ENCODE data around the gene ARHGEF10L.

The ARHGEF10L gene

DNA sequence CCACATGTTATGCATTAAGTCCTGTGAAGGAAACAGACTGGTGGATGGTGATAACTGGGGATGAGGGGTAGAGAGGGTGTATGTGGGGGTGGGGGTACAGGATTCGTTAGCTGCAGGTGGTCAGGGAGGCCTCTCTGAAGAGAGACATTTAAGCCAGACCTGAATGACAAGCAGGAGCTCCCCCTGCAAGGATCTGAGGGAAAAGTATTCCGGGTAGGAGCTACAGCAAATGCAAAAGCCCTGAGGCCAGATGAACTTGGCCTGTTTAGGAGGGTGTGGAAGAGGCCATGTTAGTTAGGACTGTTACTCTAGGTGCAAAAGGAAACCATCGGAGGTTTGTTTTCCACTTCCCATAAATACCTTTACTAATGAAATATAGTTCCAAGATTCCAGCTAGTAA, 9.9 kb downstream of the ARHGEF10L start:
- H3K27me3 ChIP-seq (replicated peaks) = no peaks in the 10 kb centered on the region
- H3K4me3 ChIP-seq (ENCODE audit: low read depth, low read length) = no peak overlapping the region
- H3K27ac ChIP-seq = no peak overlapping the region
- TF ChIP-seq, protein P1, sequence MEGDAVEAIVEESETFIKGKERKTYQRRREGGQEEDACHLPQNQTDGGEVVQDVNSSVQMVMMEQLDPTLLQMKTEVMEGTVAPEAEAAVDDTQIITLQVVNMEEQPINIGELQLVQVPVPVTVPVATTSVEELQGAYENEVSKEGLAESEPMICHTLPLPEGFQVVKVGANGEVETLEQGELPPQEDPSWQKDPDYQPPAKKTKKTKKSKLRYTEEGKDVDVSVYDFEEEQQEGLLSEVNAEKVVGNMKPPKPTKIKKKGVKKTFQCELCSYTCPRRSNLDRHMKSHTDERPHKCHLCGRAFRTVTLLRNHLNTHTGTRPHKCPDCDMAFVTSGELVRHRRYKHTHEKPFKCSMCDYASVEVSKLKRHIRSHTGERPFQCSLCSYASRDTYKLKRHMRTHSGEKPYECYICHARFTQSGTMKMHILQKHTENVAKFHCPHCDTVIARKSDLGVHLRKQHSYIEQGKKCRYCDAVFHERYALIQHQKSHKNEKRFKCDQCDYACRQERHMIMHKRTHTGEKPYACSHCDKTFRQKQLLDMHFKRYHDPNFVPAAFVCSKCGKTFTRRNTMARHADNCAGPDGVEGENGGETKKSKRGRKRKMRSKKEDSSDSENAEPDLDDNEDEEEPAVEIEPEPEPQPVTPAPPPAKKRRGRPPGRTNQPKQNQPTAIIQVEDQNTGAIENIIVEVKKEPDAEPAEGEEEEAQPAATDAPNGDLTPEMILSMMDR (IDR thresholded peaks at IDR 0.05; ENCODE audit: low read depth, low read length, missing control alignments) = no peak
- no peak for DNase-seq
- in situ Hi-C loops (cut with HindIII; ENCODE audit: low pct_ligation_motif_present, low sequenced_read_pairs) = no loop called here
- H3K36me3 ChIP-seq (replicated peaks) = no peaks in the 10 kb centered on the region

DNA sequence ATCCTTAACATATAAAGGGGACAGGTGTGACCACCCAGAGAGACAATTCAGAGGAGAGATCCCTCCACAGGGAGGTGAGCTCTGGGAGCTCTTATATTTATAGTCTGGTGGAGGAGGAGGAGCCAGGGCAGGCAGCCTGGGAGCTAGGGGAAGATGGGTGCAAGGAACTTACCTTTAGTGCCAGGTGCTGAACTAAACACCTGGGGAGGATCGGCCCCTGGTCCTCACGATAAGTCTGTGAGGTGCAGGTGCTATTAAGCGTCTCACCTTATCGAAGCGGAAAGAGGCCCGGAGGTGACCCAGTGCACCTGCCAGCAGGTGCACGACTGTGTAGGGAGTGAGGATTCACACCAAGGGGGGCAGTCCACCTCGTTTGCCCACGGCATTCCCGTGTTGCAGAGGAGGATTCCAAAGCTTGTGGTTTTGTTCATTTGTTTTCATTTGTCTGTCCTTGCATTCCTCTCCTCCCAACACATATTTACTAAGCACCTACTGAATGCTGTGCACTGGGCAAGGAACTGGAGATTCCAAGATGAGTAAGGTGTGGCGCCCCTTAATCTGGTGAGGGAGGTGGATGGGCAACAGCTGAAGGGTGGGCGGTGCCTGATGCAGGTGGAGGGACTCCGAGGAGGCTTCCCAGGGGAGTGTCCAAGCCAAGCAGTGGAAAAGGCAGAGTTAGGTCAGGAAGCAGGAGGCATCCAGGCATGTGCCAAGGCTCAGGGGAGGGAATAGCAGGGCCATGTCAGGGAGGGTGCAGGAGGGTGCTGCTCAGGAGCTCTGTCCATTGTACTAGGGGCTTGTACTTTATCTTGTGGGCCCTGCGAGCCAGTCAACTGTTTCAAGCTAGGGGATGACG, 11.5 kb downstream of the ARHGEF10L start:
- H3K27me3 ChIP-seq (replicated peaks) = no peaks in the 10 kb centered on the region
- H3K36me3 ChIP-seq (replicated peaks) = no peaks in the 10 kb centered on the region
- H3K27ac ChIP-seq = no peak overlapping the region
- TF ChIP-seq, protein P1 (IDR thresholded peaks at IDR 0.05; ENCODE audit: low read depth, low read length, missing control alignments) = no peak
- in situ Hi-C loops (cut with HindIII; ENCODE audit: low pct_ligation_motif_present, low sequenced_read_pairs) = no loop called here
- DNase-seq = no peak
- H3K4me3 ChIP-seq (ENCODE audit: low read depth, low read length) = no peak overlapping the region

DNA sequence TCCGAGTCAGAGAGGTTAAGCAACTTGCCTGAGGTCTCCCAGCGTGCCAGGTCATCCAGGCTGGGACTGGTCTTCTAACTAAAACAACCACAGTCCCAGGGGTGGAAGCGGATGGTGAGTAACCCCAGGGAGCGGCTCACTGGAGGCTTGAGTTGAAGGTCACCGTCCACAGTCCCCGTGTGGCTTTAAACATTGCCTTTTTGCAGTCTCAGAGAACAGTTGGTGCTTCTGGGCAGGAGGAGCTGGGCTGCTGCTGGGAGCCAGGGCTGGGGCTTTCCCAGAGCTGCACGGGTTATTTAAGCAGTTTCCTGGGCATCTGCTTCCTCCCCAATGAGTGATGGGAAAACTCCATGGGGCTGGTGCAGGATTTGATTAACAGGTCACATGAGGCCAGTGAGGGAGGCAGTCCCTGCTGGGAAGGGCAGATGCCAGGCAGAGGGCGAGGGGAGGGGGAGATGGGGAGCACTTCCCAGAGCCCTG, 12.3 kb downstream of the ARHGEF10L start:
- no peak overlapping the region for H3K27ac ChIP-seq
- in situ Hi-C loops (cut with HindIII; ENCODE audit: low pct_ligation_motif_present, low sequenced_read_pairs) = no loop called here
- DNase-seq = no peak
- no peaks in the 10 kb centered on the region for H3K27me3 ChIP-seq (replicated peaks)
- H3K4me3 ChIP-seq (ENCODE audit: low read depth, low read length) = no peak overlapping the region
- H3K36me3 ChIP-seq (replicated peaks) = no peaks in the 10 kb centered on the region
- TF ChIP-seq, protein P1 (IDR thresholded peaks at IDR 0.05; ENCODE audit: low read depth, low read length, missing control alignments) = no peak

DNA sequence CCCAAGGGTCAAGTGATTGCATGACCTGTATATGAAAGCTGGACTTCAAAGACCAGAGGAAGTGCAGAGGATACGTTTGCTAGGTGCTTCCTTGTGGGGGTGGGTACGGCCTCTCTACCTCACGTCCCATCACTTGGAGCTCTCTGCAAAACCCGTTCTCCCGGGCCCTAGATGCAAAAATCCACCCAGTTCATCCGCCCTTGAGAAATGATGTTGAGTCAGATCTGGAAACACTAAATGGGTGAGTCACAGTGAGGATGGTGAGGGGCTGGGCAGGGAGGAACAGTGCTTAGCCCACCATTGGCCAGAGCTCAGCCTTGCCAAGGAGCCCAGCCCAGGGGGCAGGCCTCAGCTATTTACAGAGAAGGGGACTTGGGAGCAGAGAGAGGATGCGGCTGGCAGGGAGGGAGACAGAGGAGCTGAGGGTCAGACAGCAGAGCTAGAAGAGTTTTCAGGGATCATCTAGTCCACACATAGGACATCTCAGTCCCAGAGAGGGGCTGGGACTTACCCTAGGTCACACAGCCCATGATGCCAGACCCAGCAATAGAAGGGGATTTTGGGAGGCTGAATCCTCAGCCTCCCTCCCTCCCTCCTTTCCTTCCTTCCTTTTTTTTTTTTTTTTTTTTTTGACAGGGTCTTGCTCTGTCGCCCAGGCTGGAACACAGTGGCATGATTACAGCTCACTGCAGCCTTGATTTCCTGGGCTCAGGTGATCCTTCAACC, 14.6 kb downstream of the ARHGEF10L start:
- Histone ChIP-seq H3K4me3 (ENCODE audit: low read depth, low read length) (no peak overlapping the region), H3K27ac (no peak overlapping the region), H3K36me3 (replicated peaks) (no peaks in the 10 kb centered on the region), H3K27me3 (replicated peaks) (no peaks in the 10 kb centered on the region)
- in situ Hi-C loops (cut with HindIII; ENCODE audit: low pct_ligation_motif_present, low sequenced_read_pairs) = no loop called here
- TF ChIP-seq, protein P1 (IDR thresholded peaks at IDR 0.05; ENCODE audit: low read depth, low read length, missing control alignments) = no peak
- peak; percentile 67 for DNase-seq

DNA sequence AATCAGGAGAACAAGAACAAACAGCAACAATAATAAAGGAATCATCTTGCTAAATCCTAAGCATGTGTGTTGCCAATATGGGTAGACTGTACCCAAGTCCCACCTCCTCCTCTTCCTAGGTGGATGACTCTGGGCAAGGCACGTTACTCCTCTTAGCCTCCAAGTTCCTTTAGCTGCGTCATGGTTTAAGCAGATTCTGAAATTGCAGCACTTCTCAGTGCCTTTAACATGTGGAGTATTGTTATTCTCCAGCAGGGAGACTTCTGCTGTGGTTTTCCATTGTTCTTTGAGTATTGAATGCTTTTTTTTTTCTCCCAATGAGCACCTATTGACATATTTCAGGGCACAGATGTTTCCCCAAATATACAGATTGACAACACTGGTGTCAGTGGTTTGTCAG, 15.5 kb downstream of the ARHGEF10L start:
- DNase-seq = no peak
- in situ Hi-C loops (cut with HindIII; ENCODE audit: low pct_ligation_motif_present, low sequenced_read_pairs) = no loop called here
- no peak overlapping the region for H3K27ac ChIP-seq
- no peak overlapping the region for H3K4me3 ChIP-seq (ENCODE audit: low read depth, low read length)
- TF ChIP-seq, protein P1 (IDR thresholded peaks at IDR 0.05; ENCODE audit: low read depth, low read length, missing control alignments) = no peak
- H3K27me3 ChIP-seq (replicated peaks) = no peaks in the 10 kb centered on the region
- H3K36me3 ChIP-seq (replicated peaks) = no peaks in the 10 kb centered on the region
